Endothelial cell of umbilical vein (primary cell): ENCODE results near the gene MYH16. TPM values are rescaled to one million over a fixed set of nuclear protein-coding genes. Genes with fewer than 3 reads are reported as not detected.

Experiments used
- BruUV-seq: library from RNA; stranded (reverse); fragments of 400-500 nt; replicated peaks from 2 replicates; lab custom pipeline; 2021; lab: Mats Ljungman, UMichigan
- CTCF ChIA-PET: fragments of 300-600, 350-600 bp; sonication (Branson Sonifier 250); formaldehyde crosslinking; loops from one replicate; lab custom pipeline; 2021; ENCODE audit warnings: antibody characterized with exemption, inconsistent platforms; lab: Charles Lee
- POLR2A ChIA-PET: fragments of 300-600, 350-600 bp; sonication (Branson Sonifier 250); formaldehyde crosslinking; loops from one replicate; lab custom pipeline; 2021; ENCODE audit warnings: antibody characterized with exemption, inconsistent platforms; lab: Charles Lee
- DNase-seq: peaks from one replicate; pipeline ENCODE4 v3.0.0-alpha.2; 2011; ENCODE audit warnings: low read depth, low spot score
- FAIRE-seq: peaks from 2 replicates; lab custom pipeline; 2011; peaks lifted over from hg19 to GRCh38; lab: Jason Lieb, UNC
- H2AFZ ChIP-seq: 2 replicates; pipeline ENCODE4 v1.6.0; 2012; ENCODE audit warnings: low read depth, low read length, control low read depth, inconsistent platforms
- H3K27ac ChIP-seq: 2 replicates; pipeline ENCODE4 v1.5.1; 2011; ENCODE audit warnings: low read depth, mild to moderate bottlenecking, control low read depth, low read length, moderate library complexity; ENCODE audit not compliant: insufficient read depth
- H3K27me3 ChIP-seq, 2 experiments: 2 replicates each; pipeline versions ENCODE4 v1.6.0 to v1.6.1; 2011; ENCODE audit warnings: low read length in 2 of 2, mixed read lengths in 1 of 2; ENCODE audit not compliant: control insufficient read depth in 2 of 2, insufficient read depth in 2 of 2
- H3K36me3 ChIP-seq, 2 experiments: 2 replicates in 1 of 2; 3 replicates in 1 of 2; pipeline ENCODE4 v1.5.1; 2011; ENCODE audit warnings: low read length in 2 of 2, mild to moderate bottlenecking in 1 of 2, moderate library complexity in 1 of 2; ENCODE audit not compliant: control insufficient read depth in 2 of 2, insufficient read depth in 2 of 2; ENCODE audit errors: extremely low read depth in 1 of 2
- H3K4me1 ChIP-seq: 3 replicates; pipeline ENCODE4 v1.5.1; 2011; ENCODE audit warnings: mild to moderate bottlenecking, low read length; ENCODE audit not compliant: control insufficient read depth, insufficient read depth; ENCODE audit errors: extremely low read depth
- H3K4me2 ChIP-seq: 2 replicates; pipeline ENCODE4 v1.6.1; 2011; ENCODE audit warnings: low read length, control low read depth, mixed read lengths; ENCODE audit not compliant: insufficient read depth
- H3K4me3 ChIP-seq, 3 experiments: fragments of 200-600 bp in 1 of 3; sonication (generic), shearing (Covaris generic) in 1 of 3; replicated peaks in 1 of 3; 2 replicates each; pipeline ENCODE4 v1.5.1; 2011 to 2016; ENCODE audit warnings: control low read depth in 3 of 3, low read length in 3 of 3, mild to moderate bottlenecking in 2 of 3, inconsistent platforms in 1 of 3, low read depth in 1 of 3, moderate library complexity in 1 of 3; ENCODE audit not compliant: insufficient read depth in 1 of 3
- H3K79me2 ChIP-seq: 2 replicates; pipeline ENCODE4 v1.6.0; 2012; ENCODE audit warnings: low read length, inconsistent platforms; ENCODE audit not compliant: control insufficient read depth, insufficient read depth
- H3K9ac ChIP-seq: replicated peaks from 2 replicates; pipeline ENCODE3; 2011; ENCODE audit warnings: low read length, control low read depth; ENCODE audit not compliant: insufficient read depth; ENCODE audit errors: extremely low read depth
- H3K9me1 ChIP-seq: replicated peaks from 3 replicates; pipeline ENCODE4 v1.6.0; 2011; ENCODE audit warnings: mild to moderate bottlenecking, low read length; ENCODE audit not compliant: control insufficient read depth, insufficient read depth; ENCODE audit errors: extremely low read depth
- H3K9me3 ChIP-seq: replicated peaks from 2 replicates; pipeline ENCODE4 v1.5.1; 2012; ENCODE audit warnings: low read length, inconsistent platforms; ENCODE audit not compliant: control insufficient read depth, insufficient read depth
- H4K20me1 ChIP-seq: replicated peaks from 2 replicates; pipeline ENCODE3; 2011; ENCODE audit warnings: mild to moderate bottlenecking, low read length; ENCODE audit not compliant: control insufficient read depth, insufficient read depth; ENCODE audit errors: extremely low read depth
- EZH2 ChIP-seq: IDR thresholded peaks from 2 replicates; pipeline ENCODE4 v1.6.1; 2012; ENCODE audit warnings: borderline replicate concordance, low read depth, mild to moderate bottlenecking, moderate library complexity, low read length, inconsistent platforms; ENCODE audit not compliant: severe bottlenecking
- FOS ChIP-seq: IDR thresholded peaks from 2 replicates; pipeline ENCODE4 v1.6.1; 2011; ENCODE audit warnings: mild to moderate bottlenecking, low read length, moderate library complexity, borderline replicate concordance; ENCODE audit not compliant: insufficient read depth
- GATA2 ChIP-seq: IDR thresholded peaks from 2 replicates; pipeline ENCODE4 v1.7.0; 2011; ENCODE audit warnings: low read depth, mild to moderate bottlenecking, moderate library complexity, mixed read lengths, low read length; ENCODE audit not compliant: insufficient read length, insufficient read depth
- JUN ChIP-seq: IDR thresholded peaks from 2 replicates; pipeline ENCODE4 v1.6.1; 2011; ENCODE audit warnings: borderline replicate concordance, low read depth; ENCODE audit not compliant: insufficient read length, insufficient read depth
- MYC ChIP-seq: IDR thresholded peaks from one replicate; pipeline ENCODE4 v1.6.1; 2011; ENCODE audit warnings: mild to moderate bottlenecking, low read depth, low read length
- POLR2A ChIP-seq: IDR thresholded peaks from 2 replicates; pipeline ENCODE4 v1.6.1; 2012; ENCODE audit warnings: low read depth, mild to moderate bottlenecking, control low read depth, low read length
- POLR2AphosphoS5 ChIP-seq: IDR thresholded peaks from 2 replicates; pipeline ENCODE4 v1.6.1; 2012; ENCODE audit warnings: low read depth, mild to moderate bottlenecking, control low read depth, low read length, moderate library complexity; ENCODE audit not compliant: insufficient read depth
- dilution Hi-C: fragments of 300-500 bp; cut with MboI; formaldehyde crosslinking; loops from one replicate; pipeline ENCODE4 v1.15.0; 2019; ENCODE audit warnings: low sequenced_read_pairs; ENCODE audit not compliant: extremely low pct_ligation_motif_present
- intact Hi-C: fragments of 100-400 bp; cut with micrococcal nuclease; formaldehyde crosslinking; loops from one replicate; pipeline ENCODE4 v1.10.0; 2022
- polyA plus RNA-seq, 4 experiments: library from polyadenylated mRNA; depleted of rRNA in 3 of 4; stranded (reverse) in 3 of 4; unstranded in 1 of 4; fragments of >200 nt; gene quantifications; 2 replicates each; pipeline versions ENCODE4 v1.2.1 to v1.2.3, GENCODE V29; 2011 to 2012; ENCODE audit warnings: missing spikeins in 1 of 4
- total RNA-seq: library from RNA; stranded (reverse); gene quantifications from 2 replicates; pipeline ENCODE4 v1.2.3, GENCODE V29; 2021
- TF ChIP-seq, protein P1 (sequence below): IDR thresholded peaks from 2 replicates; pipeline ENCODE4 v1.6.1; 2011; ENCODE audit not compliant: insufficient read depth, insufficient read length
- TF ChIP-seq, protein P2 (sequence below), 2 donors: IDR thresholded peaks; 1 replicate in 1 of 2; 2 replicates in 1 of 2; pipeline ENCODE4 v1.5.1; 2011; ENCODE audit warnings: low read length in 2 of 2, mild to moderate bottlenecking in 2 of 2, moderate library complexity in 2 of 2, control low read depth in 1 of 2, inconsistent platforms in 1 of 2, low read depth in 1 of 2; ENCODE audit not compliant: insufficient read depth in 1 of 2; ENCODE audit errors: extremely low read depth in 1 of 2

The MYH16 gene
- total and polyA plus RNA-seq, 2 donors (not counting 3 experiments of a cell fraction or from before 2014, with no cell fraction given), result 0.01 to 0.11 TPM

DNA sequence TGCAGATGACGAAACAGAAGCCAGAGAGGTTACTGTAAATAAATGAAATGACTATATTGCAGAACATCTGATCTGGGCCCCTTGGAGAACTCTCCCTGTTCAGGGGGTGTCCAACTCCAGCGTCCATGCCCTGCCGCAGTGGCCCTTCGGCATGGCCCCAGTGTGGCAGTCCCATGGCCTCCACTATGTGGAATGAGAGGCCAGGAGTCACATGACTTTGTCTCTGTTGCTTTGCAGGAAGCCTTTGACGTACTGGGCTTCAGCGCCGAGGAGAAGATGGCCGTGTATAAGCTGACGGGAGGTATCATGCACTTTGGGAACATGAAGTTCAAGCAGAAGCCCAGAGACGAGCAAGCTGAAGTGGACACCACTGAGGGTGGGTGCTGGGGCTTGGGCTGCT, 15.6 kb upstream of the MYH16 start:
- Histone ChIP-seq H3K36me3 (no peaks in the 10 kb centered on the region), H4K20me1 (no peaks in the 10 kb centered on the region), H3K4me3 (no peak overlapping the region), H3K27ac (no peak overlapping the region), H3K4me2 (no peak overlapping the region), H3K79me2 (no peaks in the 10 kb centered on the region), H3K9me3 (no peaks in the 10 kb centered on the region), H2AFZ (no peak overlapping the region), H3K4me1 (no peaks in the 10 kb centered on the region), H3K27me3 (peaks cover 5 to 7% of the 10 kb centered on the region in 2 experiments), H3K9ac (no peak overlapping the region), H3K9me1 (no peaks in the 10 kb centered on the region)
- BruUV-seq, result no TSS peak
- intact Hi-C loops, result no loop called here
- ChIA-PET POLR2A (no interaction called here), CTCF (no interaction called here)
- no peak for FAIRE-seq
- TF ChIP-seq JUN (no peak), POLR2A (no peak), GATA2 (no peak), MYC (no peak), FOS (no peak), EZH2 (no peak), POLR2AphosphoS5 (no peak)
- TF ChIP-seq, protein P1, sequence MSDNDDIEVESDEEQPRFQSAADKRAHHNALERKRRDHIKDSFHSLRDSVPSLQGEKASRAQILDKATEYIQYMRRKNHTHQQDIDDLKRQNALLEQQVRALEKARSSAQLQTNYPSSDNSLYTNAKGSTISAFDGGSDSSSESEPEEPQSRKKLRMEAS, result no peak
- TF ChIP-seq, protein P2, sequence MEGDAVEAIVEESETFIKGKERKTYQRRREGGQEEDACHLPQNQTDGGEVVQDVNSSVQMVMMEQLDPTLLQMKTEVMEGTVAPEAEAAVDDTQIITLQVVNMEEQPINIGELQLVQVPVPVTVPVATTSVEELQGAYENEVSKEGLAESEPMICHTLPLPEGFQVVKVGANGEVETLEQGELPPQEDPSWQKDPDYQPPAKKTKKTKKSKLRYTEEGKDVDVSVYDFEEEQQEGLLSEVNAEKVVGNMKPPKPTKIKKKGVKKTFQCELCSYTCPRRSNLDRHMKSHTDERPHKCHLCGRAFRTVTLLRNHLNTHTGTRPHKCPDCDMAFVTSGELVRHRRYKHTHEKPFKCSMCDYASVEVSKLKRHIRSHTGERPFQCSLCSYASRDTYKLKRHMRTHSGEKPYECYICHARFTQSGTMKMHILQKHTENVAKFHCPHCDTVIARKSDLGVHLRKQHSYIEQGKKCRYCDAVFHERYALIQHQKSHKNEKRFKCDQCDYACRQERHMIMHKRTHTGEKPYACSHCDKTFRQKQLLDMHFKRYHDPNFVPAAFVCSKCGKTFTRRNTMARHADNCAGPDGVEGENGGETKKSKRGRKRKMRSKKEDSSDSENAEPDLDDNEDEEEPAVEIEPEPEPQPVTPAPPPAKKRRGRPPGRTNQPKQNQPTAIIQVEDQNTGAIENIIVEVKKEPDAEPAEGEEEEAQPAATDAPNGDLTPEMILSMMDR (IDR thresholded peaks at IDR 0.05; ENCODE audit: extremely low read depth in 1 of 2, insufficient read depth in 1 of 2, low read depth in 1 of 2, low read length in 2 of 2), result no peak
- dilution Hi-C loops, result no loop called here
- DNase-seq, result no peak
